C4-2B (cell line): ENCODE data around the gene CELA3B.

Source experiments
- ZFX ChIP-seq: fragments of 450-650 bp; IDR thresholded peaks from 2 replicates; pipeline ENCODE4 v1.6.1; 2017
- TF ChIP-seq, protein P1 (sequence below): fragments of 450-650 bp; conservative IDR thresholded peaks from 2 replicates; pipeline ENCODE4 v1.5.1; 2017; ENCODE audit warnings: mild to moderate bottlenecking

DNA sequence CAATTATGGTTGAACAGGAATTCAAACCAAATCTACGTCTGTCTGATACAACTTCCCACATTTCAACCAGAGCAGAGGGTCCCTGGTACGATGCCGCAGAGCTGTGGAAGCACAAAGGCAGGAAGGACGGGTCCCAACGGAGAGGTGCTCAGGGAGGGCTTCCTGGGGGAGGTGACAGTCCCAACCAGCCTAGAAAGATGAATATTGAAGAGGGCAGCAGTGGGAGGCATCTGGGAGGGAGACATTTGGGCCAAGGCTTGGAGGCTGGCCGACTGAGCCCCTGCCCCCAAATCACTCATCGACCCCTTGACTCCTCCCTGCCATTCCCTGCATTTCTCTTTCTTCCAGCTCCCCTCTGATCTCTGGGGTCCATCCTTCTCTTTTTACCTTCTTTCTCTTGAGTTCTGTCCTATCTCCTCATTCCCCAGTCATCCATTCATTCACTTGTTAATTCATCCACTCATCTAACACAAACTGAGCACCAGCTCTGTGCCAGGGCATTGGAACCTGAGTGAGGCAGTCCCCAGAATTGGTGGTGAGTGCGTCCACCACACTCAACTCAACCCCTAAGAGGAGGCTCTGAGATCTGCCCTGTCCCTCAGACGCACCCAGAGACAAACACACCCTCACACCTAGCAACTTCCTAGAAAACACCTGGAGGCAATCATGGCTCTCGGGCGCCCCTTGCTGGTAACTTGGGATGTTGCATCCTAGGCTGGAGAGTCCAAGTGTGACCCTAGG, 13.2 kb upstream of the CELA3B start:
- TF ChIP-seq, protein P1, sequence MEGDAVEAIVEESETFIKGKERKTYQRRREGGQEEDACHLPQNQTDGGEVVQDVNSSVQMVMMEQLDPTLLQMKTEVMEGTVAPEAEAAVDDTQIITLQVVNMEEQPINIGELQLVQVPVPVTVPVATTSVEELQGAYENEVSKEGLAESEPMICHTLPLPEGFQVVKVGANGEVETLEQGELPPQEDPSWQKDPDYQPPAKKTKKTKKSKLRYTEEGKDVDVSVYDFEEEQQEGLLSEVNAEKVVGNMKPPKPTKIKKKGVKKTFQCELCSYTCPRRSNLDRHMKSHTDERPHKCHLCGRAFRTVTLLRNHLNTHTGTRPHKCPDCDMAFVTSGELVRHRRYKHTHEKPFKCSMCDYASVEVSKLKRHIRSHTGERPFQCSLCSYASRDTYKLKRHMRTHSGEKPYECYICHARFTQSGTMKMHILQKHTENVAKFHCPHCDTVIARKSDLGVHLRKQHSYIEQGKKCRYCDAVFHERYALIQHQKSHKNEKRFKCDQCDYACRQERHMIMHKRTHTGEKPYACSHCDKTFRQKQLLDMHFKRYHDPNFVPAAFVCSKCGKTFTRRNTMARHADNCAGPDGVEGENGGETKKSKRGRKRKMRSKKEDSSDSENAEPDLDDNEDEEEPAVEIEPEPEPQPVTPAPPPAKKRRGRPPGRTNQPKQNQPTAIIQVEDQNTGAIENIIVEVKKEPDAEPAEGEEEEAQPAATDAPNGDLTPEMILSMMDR, result peak; percentile 79
- no peak for TF ChIP-seq ZFX
